ENCODE data around the gene COX7A2. TPM values are rescaled to one million over a fixed set of nuclear protein-coding genes. Genes with fewer than 3 reads are reported as not detected.

Gene COX7A2
- total RNA-seq, 4 donors from 2014 or later: 94.9 to 246 (median 192) TPM

DNA sequence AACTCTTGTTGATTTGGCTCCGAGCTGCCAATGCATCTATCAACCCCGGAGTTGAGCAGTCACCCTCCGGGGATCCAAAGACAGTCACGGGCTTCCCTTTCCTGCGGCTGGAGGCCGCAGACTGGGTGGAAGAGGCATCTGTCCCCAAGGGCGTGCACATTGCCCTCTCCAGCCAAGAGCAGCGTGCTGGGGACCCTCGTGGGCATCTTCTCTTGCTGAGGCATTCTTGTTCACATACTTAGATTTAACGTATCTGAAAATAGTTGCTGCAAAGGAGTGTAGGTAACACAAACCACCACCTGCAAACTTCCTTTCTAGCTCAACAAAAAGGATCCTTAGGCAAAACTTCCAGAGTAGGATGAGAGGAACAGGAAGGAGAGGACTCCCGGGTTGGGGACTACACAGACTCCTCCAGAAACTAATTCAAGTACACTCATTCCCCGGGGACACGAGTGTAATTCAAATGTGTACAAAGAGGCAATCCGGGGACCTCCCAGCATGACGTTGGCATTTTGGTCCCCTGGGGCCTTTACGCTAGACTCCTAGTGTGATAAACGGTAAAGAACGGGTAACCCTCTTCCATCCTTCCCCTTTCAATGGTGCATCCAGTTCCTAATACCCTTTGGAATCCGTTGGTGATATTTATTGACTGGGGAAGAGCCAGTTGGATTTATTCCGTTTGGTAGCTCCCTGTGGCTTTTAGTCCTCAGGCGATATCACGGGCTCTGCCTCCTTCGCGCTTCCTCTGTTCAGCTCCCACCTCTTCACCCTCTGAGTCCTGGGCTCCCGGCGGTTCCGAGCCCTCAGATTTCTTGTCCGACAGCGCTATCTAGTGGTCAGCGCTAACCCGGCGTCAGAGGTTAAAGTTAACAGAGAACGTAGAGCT is 35.1 kb downstream of the COX7A2 start:
- Histone ChIP-seq H3K4me1 (peaks cover 0 to 19% (median 6%) of the 10 kb centered on the region in 4 donors), H3K27me3 (peaks cover 0 to 11% of the 10 kb centered on the region in 2 donors), H3K36me3 (no peaks in the 10 kb centered on the region), H3K4me3 (peak overlapping the region in 3 of 4 donors; percentile 12 to 23 (median 20)), H3K9me3 (no peaks in the 10 kb centered on the region), H3K27ac (peak overlapping the region in 3 of 4 donors; percentile 38 to 77 (median 49))
- DNase-seq: peak; percentile 78 to 94 (median 84)
- no peak for TF ChIP-seq POLR2A (IDR thresholded peaks at IDR 0.05)
- TF ChIP-seq, protein P1, sequence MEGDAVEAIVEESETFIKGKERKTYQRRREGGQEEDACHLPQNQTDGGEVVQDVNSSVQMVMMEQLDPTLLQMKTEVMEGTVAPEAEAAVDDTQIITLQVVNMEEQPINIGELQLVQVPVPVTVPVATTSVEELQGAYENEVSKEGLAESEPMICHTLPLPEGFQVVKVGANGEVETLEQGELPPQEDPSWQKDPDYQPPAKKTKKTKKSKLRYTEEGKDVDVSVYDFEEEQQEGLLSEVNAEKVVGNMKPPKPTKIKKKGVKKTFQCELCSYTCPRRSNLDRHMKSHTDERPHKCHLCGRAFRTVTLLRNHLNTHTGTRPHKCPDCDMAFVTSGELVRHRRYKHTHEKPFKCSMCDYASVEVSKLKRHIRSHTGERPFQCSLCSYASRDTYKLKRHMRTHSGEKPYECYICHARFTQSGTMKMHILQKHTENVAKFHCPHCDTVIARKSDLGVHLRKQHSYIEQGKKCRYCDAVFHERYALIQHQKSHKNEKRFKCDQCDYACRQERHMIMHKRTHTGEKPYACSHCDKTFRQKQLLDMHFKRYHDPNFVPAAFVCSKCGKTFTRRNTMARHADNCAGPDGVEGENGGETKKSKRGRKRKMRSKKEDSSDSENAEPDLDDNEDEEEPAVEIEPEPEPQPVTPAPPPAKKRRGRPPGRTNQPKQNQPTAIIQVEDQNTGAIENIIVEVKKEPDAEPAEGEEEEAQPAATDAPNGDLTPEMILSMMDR (IDR thresholded peaks at IDR 0.05): peak; percentile 59 to 88 (median 83)

DNA sequence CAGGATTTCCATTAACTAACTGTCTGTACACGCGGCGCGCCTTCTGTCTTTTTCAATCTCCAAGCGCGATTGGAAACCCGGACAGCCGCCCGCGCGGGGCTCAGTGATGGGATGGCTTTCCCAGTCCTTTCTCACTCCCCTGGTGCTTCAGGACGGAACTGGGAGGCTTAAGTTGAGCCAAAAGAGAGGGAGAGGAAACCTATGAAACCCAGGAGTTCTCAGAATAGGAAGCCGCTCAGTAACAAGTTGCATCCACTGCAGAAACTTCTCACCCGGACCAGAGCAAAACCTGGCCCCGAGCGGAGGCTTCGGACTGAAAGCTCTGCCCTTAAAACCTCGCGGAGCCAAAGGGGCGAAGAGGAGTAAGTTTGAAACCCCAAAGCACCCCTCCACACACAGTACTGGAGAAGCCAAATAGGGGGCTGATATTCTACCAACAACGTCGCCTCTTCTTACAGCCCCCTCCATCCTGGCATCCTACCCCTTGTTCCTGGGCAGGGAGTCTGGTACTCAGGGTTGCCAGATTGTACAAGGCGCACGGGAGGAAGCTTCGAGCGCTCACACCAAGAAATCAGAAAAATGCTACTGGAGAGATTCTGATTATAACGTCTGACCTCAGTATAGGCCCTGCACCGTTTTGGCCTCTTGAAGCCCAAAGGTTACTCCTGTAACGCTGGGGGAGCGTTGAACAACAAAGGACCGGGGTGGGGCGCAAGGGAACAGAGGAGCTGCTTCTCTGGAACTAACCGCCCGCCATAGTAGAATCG is 36.8 kb downstream of the COX7A2 start:
- no peak for DNase-seq
- H3K4me3 ChIP-seq: peak overlapping the region; percentile 22 to 65 (median 44)
- H3K4me1 ChIP-seq: peaks cover 0 to 19% (median 6%) of the 10 kb centered on the region in 4 donors
- TF ChIP-seq POLR2A (IDR thresholded peaks at IDR 0.05): no peak
- TF ChIP-seq, protein P1 (IDR thresholded peaks at IDR 0.05): no peak
- H3K27ac ChIP-seq: peak overlapping the region; percentile 65 to 91 (median 72)
- peaks cover 0 to 11% of the 10 kb centered on the region in 2 donors for H3K27me3 ChIP-seq
- H3K36me3 ChIP-seq: no peaks in the 10 kb centered on the region
- H3K9me3 ChIP-seq: no peaks in the 10 kb centered on the region

DNA sequence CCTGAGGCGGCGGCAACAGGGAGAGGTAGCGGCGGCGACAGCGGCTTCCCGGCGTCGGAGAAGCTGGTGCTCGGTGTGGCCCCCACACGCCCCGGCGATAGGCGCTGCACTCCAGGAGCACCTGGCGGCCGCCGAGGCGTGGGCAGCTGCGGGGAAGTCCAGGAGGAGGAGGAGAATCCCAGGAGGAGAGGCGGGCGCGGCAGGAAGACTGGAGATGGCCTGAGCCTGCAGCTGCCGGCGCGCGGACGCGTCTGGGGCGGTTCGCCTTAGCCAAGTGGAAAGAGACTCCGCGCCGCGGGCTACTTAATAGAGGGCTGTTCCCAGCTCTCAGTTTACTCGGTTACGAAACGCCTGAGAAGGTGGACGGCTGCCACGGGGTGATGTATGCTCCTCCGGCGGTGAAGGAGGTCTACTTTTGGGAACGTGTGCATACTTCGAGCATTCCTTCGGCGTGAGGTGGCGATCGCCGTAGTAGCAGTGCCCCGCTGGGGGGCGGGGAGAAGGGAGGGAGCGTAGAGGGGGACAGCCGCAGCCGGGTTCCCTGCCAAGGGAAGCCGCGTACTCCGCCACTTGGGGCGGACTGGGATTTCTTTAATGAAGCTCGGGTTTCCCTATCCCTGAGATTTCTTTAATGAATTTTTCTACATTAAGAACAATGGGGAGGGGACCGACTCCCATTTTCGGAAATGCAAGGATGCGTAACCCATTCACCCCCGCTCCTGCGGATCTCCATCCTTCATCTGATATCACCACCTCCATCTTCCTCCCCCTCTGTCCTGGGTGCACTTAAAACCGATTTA is 37.6 kb downstream of the COX7A2 start, which contains the start of gene COL12A1:
Gene COL12A1, minus strand, starts transcription at position 278 of the 800 bp plus-strand sequence. CDS start 3,261 bp downstream, outside the sequence.
- Histone ChIP-seq H3K27me3 (peaks cover 0 to 11% of the 10 kb centered on the region in 2 donors), H3K4me3 (peak within 1 kb of the TSS; percentile 33 to 65 (median 44)), H3K4me1 (peaks cover 0 to 19% (median 6%) of the 10 kb centered on the region in 4 donors)

DNA sequence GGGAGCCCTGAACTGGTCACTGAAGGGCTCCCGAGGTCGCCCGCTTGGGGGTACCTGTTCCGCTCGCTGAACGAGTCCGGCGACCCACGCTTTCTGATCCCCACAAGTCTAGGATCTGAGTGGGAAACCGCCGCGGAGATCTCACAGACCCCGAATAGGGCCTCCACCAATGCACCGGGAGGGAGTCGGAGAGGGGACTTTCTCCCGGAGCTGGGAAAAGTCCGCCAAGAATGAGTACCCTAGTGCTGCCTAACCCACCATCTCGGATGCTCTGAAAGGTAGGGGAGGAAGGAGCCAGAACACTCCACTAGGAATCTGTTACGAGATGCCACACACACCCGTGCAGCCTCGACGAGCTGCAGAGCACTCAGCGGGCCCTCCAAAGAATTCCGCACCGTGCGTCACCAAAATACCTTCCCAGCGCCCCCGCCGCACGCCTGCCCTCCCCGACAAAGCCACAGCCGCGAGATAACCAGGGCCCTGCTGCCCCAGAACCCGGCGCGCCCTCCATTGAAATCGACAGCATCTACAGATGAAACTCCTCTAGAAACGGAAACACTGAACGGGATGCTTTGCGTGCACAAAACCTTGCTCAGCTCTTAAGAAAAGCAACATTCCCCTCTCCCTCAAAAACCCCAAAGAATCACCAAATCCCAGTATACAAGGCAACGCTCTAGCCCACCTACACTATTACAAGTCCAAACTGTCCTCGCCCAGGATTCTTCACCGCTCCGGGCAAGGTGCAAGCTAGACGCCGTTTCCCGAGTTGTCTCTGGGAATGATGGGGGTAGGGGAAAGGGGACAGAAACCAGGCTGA is 38.4 kb downstream of the COX7A2 start:
- Histone ChIP-seq H3K9me3 (no peaks in the 10 kb centered on the region), H3K36me3 (no peaks in the 10 kb centered on the region), H3K4me1 (peaks cover 0 to 19% (median 6%) of the 10 kb centered on the region in 4 donors), H3K27me3 (peaks cover 0 to 11% of the 10 kb centered on the region in 2 donors), H3K27ac (peak overlapping the region; percentile 65 to 91 (median 72)), H3K4me3 (peak overlapping the region; percentile 33 to 65 (median 44))
- TF ChIP-seq, protein P1 (IDR thresholded peaks at IDR 0.05): no peak
- no peak for TF ChIP-seq POLR2A (IDR thresholded peaks at IDR 0.05)
- peak in 1 of 3 donors; percentile 49 for DNase-seq

More for the DNA sequence above, 37.6 kb downstream of the COX7A2 start, which contains the start of gene COL12A1:
- no peaks in the 10 kb centered on the region for H3K9me3 ChIP-seq
- DNase-seq: peak; percentile 30 to 89 (median 74)
- TF ChIP-seq POLR2A (IDR thresholded peaks at IDR 0.05): peak in 1 of 2 donors; percentile 20
- TF ChIP-seq, protein P1 (IDR thresholded peaks at IDR 0.05): no peak
- peak within 1 kb of the TSS; percentile 65 to 91 (median 72) for H3K27ac ChIP-seq
- no peaks in the 10 kb centered on the region for H3K36me3 ChIP-seq
